Measurements from ENCODE around the gene MYMX.

The MYMX gene

GRCh38 chr6:44264154-44265006 is 47.7 kb downstream of the MYMX start:
- peak; percentile 47 for DNase-seq (ENCODE audit: low spot score)

GRCh38 chr6:44265007-44265721 is 48.4 kb downstream of the MYMX start, which contains the start of gene NFKBIE:
Gene NFKBIE (minus strand): TSS chr6:44265551. CDS start chr6:44265346, 205 bp downstream.
- peak; percentile 96 for DNase-seq (ENCODE audit: low spot score)

DNA sequence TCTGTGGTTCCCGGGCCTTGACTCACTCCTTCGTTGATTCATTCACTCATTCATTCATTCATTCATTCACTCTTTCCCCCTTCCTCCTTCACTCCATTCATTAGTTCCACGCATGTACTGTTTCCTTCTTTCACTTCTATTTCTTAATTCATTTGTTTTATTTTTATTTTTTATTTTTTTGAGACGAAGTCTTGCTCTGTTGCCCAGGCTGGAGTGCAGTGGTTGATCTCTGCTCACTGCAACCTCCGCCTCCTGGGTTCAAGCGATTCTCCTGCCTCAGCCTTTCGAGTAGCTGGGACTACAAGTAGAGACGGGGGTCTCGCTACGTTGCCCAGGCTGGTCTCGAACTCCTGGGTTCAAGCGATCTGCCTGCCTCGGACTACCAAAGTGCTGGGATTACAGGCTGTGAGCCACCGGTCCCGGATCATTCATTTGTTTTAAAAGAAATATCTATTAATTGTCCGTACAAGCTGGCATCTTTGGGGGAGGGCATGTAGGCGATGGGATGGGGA is 49.1 kb downstream of the MYMX start:
- DNase-seq (ENCODE audit: low spot score), result no peak

GRCh38 chr6:44266347-44266746 is 49.6 kb downstream of the MYMX start:
- no peak for DNase-seq (ENCODE audit: low spot score)

GRCh38 chr6:44267252-44267651 is 50.5 kb downstream of the MYMX start:
- DNase-seq (ENCODE audit: low spot score), result no peak
